Mucosa of stomach (tissue), 1 donor: ENCODE measurements around the gene LRRC34.

Experiments used
- H3K27me3 ChIP-seq: one replicate; pipeline ENCODE4 v1.7.0; 2013; ENCODE audit warnings: mild to moderate bottlenecking, low read length; ENCODE audit not compliant: control insufficient read depth, insufficient read depth
- H3K36me3 ChIP-seq: one replicate; pipeline ENCODE4 v1.7.0; 2013; ENCODE audit warnings: low read length; ENCODE audit not compliant: control insufficient read depth, insufficient read depth
- H3K4me1 ChIP-seq: one replicate; pipeline ENCODE4 v1.7.0; 2013; ENCODE audit warnings: mild to moderate bottlenecking, low read length; ENCODE audit not compliant: control insufficient read depth, insufficient read depth
- H3K4me3 ChIP-seq: one replicate; pipeline ENCODE4 v1.7.0; 2013; ENCODE audit warnings: low read length
- H3K9ac ChIP-seq: one replicate; pipeline ENCODE4 v1.7.0; 2013; ENCODE audit warnings: mild to moderate bottlenecking, low read length, moderate library complexity
- H3K9me3 ChIP-seq: one replicate; pipeline ENCODE4 v1.7.0; 2013; ENCODE audit warnings: mild to moderate bottlenecking, low read length, moderate library complexity; ENCODE audit not compliant: control insufficient read depth
- donor health status: Pancreatic carcinoma.

Gene LRRC34

DNA sequence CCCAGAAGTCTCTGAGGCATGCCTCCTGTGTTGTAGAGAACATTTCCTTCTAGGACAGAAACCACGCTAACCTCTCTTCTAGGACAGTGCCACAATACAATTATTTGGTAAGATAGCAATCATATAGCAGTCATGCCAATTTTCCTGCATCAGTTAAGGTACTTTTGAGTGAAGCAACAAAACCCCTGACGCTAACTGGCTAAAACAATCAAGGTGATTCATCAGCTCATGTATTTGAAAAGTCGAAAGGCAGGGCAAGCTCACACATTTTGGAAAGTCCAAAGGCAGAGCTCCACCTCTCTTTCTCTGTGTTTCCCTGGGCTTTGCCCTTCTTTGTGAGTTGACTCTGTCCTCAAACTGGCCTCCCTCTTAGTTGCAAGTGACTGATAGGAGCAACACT lies 58.0 kb downstream of the LRRC34 start:
- H3K9me3 ChIP-seq = no peaks in the 10 kb centered on the region
- peaks cover 29% of the 10 kb centered on the region for H3K4me1 ChIP-seq
- H3K27me3 ChIP-seq = no peaks in the 10 kb centered on the region
- H3K36me3 ChIP-seq = no peaks in the 10 kb centered on the region
- no peak overlapping the region for H3K4me3 ChIP-seq
- no peak overlapping the region for H3K9ac ChIP-seq

- Histone ChIP-seq H3K9ac (no peak overlapping the region), H3K4me3 (no peak overlapping the region), H3K4me1 (peaks cover 35% of the 10 kb centered on the region), H3K27me3 (no peaks in the 10 kb centered on the region), H3K9me3 (no peaks in the 10 kb centered on the region), H3K36me3 (no peaks in the 10 kb centered on the region)
Observed at GRCh38 chr3:169751875-169752274, 60.8 kb downstream of the LRRC34 start.

DNA sequence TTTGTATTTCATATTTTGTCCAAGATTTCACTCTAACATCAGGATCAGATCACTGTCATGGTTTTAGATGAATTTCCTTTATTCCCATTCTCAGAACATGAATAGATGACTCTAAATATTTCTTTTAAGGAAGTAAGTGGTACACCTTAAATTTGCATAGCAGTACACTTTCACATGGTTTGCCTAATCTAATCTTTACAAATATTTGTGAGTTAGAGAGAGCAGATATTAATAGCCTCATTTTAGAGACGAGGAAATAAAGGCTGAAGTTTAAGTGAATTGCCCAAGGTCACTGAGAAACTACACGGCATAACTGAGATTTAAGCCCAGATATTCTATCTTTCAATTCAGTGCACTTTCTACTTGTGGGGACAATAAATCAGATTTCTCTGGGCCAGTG lies 62.0 kb downstream of the LRRC34 start:
- Histone ChIP-seq H3K4me1 (peaks cover 35% of the 10 kb centered on the region), H3K4me3 (no peak overlapping the region), H3K9me3 (no peaks in the 10 kb centered on the region), H3K27me3 (no peaks in the 10 kb centered on the region), H3K36me3 (no peaks in the 10 kb centered on the region), H3K9ac (no peak overlapping the region)

GRCh38 chr3:169748670-169749069 lies 64.0 kb downstream of the LRRC34 start:
- no peak overlapping the region for H3K4me3 ChIP-seq
- no peaks in the 10 kb centered on the region for H3K36me3 ChIP-seq
- H3K9me3 ChIP-seq = no peaks in the 10 kb centered on the region
- no peaks in the 10 kb centered on the region for H3K27me3 ChIP-seq
- peaks cover 27% of the 10 kb centered on the region for H3K4me1 ChIP-seq
- H3K9ac ChIP-seq = no peak overlapping the region

- H3K27me3 ChIP-seq = no peaks in the 10 kb centered on the region
- no peaks in the 10 kb centered on the region for H3K36me3 ChIP-seq
- no peak overlapping the region for H3K9ac ChIP-seq
- H3K4me1 ChIP-seq = peaks cover 27% of the 10 kb centered on the region
- no peaks in the 10 kb centered on the region for H3K9me3 ChIP-seq
- no peak overlapping the region for H3K4me3 ChIP-seq
Observed at GRCh38 chr3:169746924-169747323, 65.8 kb downstream of the LRRC34 start.

- no peak overlapping the region for H3K9ac ChIP-seq
- no peaks in the 10 kb centered on the region for H3K9me3 ChIP-seq
- H3K4me3 ChIP-seq = no peak overlapping the region
- H3K36me3 ChIP-seq = no peaks in the 10 kb centered on the region
- peaks cover 8% of the 10 kb centered on the region for H3K4me1 ChIP-seq
- H3K27me3 ChIP-seq = no peaks in the 10 kb centered on the region
Observed at GRCh38 chr3:169744366-169745054, 68.2 kb downstream of the LRRC34 start.
